Hematopoietic multipotent progenitor cell treated with erythropoietin and hydrocortisone succinate and interleukin-3 and kit ligand, for 6 days (in vitro differentiated cells): ENCODE measurements around the gene MAD1L1.
"Not testable (repeated sequence)": the region's sequence is repeated elsewhere in the genome, so short reads cannot be mapped to it uniquely, and the experiment has no call there.

Experiments
- DNase-seq: peaks from one replicate; pipeline ENCODE4 v3.0.0-alpha.2; 2015

Gene MAD1L1

DNA sequence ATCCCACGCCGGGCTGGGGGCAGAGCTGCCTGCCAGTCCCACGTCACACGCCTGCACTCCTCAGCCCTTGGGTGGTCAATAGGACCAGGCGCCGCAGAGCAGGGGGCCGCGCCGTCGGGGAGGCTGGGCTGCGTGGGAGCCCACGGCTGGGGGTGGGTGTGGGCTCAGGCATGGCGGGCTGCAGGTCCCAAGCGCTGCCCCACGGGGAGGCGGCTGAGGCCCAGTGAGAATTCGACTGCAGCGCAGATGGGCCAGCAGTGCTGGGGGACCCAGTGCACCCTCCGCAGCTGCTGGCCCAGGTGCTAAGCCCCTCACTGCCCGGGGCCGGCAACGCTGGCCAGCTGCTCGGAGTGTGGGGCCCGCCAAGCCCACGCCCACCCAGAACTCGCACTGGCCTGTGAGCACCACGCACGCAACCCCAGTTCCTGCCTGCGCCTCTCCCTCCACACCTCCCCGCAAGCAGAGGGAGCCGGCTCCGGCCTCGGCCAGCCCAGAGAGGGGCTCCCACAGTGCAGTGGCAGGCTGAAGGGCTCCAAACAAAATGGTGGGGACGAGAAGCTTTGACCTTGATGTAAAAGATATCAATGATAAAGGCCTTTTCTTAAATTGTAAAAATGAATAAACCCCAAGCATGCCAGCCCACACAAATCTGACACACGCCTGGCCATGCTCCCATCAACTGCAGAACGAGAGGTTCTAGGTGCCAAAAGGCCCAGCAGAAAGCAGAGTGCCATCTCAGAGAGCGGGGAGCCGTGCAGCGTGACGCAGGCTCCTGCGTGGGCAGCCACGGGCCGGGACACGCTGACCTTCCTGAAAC is 255.5 kb downstream of the MAD1L1 start:
- DNase-seq, result no peak

DNA sequence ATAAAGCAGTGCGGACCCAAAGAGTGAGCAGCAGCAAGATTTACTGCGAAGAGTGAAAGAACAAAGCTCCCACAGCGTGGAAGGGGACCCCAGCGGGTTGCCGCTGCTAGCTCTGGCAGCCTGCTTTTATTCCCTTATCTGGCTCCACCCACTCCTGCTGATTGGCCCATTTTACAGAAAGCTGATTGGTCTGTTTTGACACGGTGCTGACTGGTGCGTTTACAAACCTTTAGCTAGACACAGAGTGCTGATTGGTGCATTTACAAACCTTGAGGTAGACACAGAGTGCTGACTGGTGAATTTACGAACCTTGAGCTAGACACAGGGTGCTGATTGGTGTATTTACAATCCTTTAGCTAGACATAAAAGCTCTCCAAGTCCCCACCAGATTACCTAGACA is 256.2 kb downstream of the MAD1L1 start:
- DNase-seq, result not testable (repeated sequence)

GRCh38 chr7:1975581-1975980 is 257.2 kb downstream of the MAD1L1 start:
- no peak for DNase-seq

- no peak for DNase-seq
Measured at GRCh38 chr7:1975179-1975578, 257.6 kb downstream of the MAD1L1 start.

DNA sequence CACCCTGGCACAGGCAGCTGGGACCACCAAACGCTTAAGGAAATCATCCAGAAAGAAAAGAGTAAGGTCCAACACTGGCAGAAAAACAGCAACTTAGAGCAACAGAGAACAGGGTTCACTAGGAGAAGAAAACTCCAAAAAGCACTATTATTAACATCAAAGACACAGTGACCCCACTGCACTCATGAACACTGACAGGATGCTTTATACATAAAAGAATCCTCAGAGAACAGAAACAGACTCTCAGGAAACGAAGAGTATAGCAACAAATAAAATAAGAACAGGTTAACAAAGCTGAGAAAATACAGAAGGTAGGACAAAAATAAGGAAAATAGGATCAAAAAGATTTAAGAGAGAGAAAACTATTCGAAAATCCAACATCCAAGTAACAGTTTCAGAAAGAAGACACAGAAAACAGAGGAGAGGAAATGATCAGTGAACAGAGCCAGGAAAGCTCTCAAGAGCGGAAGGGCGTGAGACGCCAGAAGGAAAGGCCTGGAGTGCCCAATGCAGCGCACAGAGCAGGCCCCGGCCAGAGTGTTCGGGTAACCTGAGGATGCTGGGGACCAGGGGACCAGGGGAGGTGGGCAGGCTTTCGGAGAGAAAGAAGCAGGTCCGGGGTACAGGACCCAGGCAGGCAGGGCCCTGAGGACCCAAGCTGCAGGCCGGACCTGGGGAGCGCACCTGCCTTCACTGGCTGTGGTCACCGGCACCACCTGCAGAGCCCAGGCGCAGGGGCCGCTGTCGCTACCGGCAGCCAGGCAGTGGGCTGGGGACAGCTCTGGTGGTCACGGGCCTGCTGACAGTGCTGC is 258.2 kb downstream of the MAD1L1 start:
- no peak for DNase-seq

DNA sequence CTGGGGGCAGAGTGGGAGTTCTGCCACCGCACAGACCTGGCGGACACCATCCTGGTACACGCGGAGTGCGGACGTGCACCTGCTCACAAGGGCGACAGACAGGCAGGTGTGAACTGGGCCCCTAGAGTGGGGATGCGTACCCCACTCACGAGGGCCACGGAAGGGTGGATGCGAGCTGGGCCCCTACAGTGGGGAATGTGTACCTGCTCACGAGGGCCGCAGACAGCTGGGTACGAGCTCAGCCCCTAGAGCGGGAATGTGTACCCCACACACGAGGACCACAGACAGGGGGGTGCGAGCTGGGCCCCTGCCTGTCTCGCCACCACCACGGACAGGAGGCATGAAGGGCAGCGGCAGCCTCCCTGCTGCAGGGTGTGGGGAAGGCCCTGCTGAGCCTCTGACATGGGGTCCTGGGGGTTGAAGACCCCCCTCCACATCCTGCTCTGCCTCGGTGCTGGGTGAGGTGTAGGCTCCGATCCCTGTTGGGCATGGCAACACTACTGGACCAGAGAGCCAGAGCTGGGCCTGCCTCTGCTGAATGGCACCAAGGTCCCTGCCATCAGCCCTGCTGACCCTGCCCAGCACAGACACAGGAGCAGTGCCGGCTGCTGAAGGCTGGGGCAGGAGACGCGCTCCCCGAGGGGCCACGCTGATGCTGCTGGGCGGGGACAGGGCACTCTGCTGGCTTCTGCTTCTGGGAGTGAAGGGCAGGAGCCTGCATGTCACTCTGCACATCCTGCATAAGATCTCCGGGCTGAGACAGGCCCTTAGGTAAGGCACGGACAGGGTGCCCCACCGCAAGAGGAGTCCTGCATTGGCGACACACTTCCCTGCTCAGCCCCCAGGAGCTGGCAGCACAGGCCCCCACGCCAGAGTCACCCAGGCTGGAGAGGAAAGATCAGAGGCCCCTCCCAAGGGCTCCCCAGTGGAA is 259.2 kb downstream of the MAD1L1 start:
- DNase-seq, result no peak

GRCh38 chr7:1972744-1973143 is 260.0 kb downstream of the MAD1L1 start:
- DNase-seq, result no peak

- DNase-seq, result no peak
Measured at GRCh38 chr7:1971946-1972654, 260.6 kb downstream of the MAD1L1 start.

- no peak for DNase-seq
Measured at GRCh38 chr7:1970895-1971294, 261.9 kb downstream of the MAD1L1 start.

DNA sequence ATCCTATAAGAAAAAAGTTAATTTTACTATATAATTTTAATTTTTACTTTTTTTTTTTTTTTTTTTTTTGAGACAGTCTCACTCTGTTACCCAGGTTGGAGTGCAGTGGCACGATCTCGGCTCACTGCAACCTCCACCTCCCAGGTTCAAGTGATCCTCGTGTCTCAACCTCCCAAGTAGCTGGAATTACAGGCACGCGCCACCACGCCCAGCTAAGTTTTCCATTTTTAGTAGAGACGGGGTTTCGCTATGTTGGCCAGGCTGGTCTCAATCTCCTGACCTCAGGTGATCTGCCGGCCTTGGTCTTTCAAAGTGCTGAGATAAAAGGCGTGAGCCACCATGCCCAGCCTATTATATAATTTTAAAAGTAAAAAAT is 262.5 kb downstream of the MAD1L1 start:
- DNase-seq, result not testable (repeated sequence)

GRCh38 chr7:1969459-1970284 is 263.1 kb downstream of the MAD1L1 start:
- DNase-seq, result no peak

DNA sequence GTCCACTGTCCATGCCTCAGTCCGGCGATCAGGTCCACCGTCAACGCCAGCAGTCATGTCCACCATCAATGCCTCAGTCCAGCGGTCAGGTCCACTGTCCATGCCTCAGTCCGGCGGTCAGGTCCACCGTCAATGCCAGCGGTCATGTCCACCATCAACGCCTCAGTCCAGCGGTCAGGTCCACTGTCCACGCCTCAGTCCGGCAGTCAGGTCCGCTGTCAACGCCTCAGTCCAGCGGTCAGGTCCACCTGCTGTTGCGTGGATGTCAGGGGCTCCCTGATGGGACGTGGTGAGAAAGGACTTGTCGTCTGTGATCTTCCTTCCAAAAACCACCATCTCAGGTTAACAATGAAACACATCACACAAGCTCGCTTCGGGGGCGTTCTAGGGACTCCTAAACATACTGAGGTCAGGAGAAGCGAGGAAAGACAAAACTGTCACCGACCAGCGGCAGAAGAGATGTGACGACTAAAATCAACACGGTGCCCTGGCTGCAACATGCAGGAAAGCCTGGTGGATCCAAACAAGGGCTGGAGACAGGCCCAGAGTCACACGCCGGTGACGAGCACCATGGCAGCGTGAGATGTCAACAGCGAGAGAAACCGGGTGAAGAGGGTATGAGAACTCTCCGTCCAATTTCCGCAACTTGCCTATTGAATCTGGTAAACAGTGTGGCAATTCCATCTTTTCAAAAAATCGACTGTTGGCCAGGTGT is 264.2 kb downstream of the MAD1L1 start:
- no peak for DNase-seq

DNA sequence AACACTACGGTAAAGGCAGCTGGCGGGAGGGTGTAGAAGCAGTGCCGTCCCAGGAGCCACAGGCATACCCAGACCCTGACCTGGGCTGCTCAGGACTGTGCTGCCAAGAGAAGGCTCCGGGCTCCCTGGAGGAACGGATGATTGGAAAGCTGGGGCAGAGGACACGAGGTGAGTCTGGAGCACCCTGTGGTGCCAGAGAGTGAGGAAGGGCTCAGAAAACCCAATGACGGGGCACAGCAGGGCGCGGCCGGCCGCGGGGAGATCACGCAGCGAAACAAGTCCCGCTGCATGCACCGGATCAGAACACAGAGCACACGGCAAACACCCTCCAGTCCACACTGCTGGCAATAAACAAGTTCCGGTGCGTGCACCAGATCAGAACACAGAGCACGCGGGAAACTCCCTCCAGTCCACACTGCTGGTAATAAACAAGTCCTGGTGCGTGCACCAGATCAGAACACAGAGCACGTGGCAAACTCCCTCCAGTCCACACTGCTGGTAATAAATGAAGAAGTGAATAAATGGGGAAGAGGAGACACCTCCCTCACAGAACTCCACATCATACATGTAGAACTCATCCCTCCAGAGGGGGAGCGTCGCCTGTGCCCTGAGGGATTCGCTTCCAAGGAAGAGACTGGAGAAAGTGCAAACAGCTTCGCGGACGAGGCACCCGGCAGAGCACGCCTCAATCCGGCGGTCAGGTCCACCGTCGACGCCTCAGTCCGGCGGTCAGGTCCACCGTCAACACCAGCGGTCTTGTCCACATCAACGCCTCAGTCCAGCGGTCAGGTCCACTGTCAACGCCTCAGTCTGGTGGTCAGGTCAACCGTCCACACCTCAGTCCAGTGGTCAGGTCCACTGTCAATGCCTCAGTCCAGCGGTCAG is 265.0 kb downstream of the MAD1L1 start:
- no peak for DNase-seq

GRCh38 chr7:1966631-1967200 is 266.0 kb downstream of the MAD1L1 start:
- DNase-seq, result no peak

GRCh38 chr7:1965579-1966294 is 267.0 kb downstream of the MAD1L1 start:
- DNase-seq, result no peak

- no peak for DNase-seq
Measured at GRCh38 chr7:1964913-1965578, 267.7 kb downstream of the MAD1L1 start.

DNA sequence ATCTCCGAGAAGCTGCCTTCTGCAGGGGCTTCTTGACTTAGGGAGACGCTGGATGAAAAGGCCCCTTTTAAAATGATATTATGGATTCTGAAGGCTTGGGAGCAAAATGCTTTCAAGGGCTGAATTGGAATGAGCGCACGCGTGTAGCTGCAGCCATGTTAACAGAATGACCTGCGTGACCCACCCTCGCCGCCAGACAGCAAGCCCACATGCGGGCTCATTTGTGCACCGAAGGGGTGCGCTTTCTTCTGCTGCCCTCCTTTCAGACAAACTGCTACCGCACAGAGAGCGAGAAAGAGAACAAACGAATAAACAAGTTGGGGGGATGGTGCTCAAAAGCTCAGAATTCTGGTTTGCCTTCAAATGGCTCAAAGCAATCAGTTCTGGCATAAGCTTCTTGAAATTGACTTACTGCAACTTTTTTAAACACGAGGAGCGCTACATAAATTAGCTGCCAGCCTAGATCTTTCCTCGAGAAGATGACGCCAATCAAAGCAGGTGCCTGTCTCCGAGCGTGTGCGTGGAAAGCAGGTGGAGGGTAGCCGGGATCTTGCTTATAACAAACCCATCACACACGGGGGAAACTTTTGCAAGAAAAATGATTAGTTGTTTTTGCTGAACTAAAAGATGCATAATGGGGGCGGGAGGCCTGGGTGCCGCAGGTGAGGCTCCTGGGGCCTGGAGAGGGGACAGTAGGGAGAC is 268.4 kb downstream of the MAD1L1 start:
- no peak for DNase-seq
